ENCODE results near the gene MTFR1L.
A peak's percentile ranks its signal among the peaks of the same experiment; 100 is the strongest.
"Not testable (repeated sequence)": the region's sequence is repeated elsewhere in the genome, so short reads cannot be mapped to it uniquely, and the experiment has no call there.

Gene MTFR1L

DNA sequence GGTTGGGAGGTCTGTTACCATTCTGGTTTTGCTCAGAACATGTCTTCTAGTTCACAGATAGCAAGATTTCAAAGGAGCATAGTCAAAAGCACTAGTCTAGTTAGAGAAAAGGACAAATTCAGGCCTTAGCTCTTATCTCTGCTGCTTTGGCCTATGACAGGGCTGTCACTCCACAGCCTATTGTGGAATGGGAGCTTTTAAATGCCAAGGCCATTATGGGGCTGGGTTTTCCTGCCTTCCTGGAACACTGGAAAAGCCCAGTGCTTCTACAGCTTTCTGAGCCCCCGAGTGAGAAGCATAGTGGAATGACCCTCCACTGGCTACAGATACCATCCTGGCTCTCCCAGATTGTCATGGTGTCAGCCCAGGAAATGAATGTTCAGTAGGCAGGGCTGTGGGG is 9.3 kb downstream of the MTFR1L start:
- DNase-seq: no peak

DNA sequence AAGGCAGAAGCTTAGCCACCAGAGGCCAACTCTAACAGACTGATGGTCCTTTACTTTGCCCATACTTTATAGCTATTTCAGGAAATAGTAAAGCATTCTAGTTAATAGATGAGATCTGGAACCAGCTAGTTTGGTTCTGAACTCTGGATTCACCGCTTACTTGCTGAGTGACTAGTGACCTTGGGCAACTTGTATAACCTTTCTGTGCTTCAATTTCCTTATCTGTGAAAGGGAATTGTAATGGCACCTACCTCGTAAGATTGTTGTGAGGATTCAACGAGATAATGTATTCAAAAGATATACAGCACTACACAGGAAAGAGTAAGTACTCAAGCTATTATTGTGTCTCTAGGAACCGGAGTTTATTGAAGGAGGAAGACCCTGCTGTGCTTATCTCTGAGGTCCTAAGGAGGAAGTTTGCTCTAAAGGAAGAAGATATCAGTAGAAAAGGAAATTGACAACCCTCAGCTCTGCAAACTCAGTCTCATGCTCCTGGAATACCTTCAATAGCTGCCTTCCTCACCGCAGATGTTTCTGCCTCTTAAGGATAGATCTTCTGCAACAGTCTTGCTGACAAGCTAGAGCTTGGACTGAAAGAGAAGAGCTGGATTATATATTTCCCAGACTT is 11.9 kb downstream of the MTFR1L start:
- no peak for DNase-seq

DNA sequence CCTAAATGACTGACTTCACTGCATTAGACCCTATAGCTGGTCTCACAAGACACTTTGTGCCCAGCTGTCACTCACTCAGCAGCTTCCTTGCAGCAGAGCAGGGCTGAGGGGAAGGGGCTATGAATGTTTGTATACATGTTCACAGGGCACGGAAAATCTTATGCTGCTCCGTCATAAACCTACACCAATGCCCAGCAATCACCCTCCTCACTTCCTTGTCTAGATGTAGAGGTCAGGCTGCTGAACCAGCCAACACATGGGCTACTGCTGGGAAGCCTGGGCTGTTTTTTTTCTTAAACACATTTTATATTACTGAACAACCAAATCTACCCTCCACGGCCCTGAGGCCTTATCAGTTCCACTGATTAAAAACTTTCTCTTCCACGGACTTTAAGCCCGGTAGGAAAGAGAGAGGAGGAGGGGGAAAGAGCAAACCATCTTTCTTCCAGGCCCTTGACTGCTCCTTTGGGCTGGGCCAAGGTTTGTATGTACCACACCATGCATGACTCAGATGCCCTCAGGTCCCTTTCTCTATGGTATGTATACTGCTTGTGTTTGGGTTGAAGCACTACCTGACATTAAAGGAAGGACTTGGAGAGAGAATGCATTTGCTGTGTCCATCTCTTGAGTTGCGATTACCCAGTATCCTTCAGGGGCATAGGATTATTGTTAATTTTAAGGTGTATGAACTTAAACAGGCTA is 12.7 kb downstream of the MTFR1L start:
- DNase-seq: no peak

DNA sequence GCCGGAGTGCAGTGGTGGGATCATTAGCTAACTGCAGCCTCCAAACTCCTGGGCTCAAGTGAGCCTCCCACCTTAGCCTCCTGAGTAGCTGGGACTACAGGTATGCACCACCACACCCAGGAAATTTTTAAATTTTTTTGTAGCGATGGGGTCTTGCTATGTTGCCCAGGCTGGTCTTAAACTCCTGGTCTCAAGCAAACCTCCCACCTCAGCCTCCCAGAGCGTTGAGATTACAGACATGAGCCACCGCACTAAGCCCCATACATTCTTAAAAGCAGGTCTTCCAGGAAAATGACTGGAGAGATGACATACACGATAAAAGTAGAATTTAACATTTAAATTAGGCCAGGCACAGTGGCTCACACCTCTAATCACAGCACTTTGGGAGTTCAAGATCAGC is 13.4 kb downstream of the MTFR1L start:
- no peak for DNase-seq

DNA sequence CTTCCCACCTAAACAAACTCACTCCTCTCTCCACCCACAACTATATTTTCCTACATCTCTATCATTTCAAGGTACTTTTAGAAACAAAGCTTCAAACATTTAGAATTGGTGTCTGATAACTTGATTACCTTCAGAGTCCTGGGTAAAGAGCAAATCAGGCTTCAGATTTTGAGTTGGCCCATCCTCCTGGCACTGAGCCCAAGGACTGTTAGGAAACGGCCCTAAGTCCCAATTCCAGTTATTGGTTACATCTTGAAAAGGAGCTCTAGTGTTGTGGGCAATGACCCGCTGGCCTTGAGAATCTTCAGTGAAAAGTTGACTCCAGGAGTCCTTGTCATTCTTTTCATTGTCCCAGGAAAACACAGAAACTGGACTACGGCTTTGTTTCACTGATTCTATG is 15.1 kb downstream of the MTFR1L start:
- no peak for DNase-seq

DNA sequence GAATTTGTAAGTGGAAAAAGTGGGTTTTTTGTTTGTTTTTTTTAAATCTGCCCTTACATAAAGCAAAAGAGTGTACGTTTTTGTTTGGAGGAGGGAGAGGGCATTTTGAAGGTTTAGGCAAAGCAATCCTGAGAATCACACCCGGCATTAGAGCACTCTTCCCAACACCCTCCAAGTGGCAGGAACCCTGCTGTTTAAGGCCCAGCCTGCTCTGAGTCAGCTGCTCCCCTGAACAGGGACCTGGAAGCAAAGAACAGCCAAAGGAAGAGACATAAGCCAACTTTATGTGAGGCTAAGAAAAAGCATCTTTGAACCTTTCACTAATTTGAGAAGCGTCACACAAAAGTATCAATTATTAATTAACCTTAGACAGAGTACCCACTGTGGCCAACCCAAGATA is 16.9 kb downstream of the MTFR1L start:
- DNase-seq: no peak

DNA sequence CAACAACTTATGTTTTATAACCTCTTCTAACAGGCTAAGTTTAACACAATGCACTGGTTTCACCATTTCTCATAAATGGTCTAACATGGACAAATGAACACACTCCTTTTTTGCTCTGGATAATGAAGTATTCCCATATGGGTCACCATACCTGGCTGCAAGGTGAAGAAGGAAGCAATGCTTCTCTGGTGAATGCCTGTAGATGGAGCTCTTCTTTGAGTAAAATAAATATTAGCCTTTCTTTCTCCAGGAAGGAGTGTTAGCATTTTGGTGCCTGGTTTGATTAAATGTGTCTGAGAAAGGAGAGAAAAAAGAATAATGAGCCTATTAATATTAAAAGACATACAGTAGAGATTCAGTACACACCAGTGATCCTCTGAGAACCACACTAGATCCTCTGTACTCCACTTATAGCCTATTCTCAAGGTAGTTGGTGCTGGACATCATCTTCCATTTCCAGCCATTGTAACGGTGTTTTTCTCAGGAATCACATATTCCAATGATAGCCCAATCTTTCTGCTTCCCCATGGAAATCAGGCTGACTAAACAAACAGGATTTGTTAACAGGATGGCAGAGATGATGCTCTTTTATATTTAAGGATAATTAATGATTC is 17.6 kb downstream of the MTFR1L start:
- no peak for DNase-seq

DNA sequence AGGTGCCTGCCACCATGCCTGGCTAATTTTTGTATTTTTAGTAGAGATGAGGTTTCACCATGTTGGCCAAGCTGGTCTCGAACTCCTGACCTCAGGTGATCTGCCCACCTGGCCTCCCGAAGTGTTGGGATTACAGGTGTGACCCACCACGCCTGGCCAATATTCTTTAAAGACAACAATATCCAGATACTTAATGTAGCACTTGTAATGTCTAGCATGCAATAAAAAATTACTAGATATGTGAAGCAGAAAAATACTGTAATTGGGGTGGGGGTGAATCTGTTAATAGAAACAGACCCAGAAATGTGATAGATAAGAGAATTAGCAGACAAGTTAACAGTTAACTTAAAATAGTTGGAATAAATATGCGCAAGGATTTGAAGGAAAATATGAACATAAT is 20.1 kb downstream of the MTFR1L start:
- not testable (repeated sequence) for DNase-seq

DNA sequence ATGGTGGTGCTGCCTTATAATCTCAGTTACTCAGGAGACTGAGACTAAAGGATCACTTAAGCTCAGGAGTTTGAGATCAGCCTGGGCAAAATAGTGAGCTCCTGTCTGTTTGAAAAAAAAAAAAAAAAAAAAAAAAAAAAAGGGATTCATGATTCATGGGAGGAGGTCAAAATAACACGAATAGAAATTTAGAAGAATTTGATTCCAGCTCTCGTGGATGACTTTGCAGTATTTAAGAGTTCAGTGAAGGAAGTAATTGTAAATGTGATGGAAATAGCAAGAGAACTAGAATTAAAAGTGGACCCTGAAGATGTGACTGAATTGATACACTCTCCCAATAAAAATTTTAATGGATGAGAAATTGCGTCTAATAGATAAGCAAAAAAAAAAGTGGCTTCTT is 23.7 kb downstream of the MTFR1L start:
- DNase-seq: no peak

DNA sequence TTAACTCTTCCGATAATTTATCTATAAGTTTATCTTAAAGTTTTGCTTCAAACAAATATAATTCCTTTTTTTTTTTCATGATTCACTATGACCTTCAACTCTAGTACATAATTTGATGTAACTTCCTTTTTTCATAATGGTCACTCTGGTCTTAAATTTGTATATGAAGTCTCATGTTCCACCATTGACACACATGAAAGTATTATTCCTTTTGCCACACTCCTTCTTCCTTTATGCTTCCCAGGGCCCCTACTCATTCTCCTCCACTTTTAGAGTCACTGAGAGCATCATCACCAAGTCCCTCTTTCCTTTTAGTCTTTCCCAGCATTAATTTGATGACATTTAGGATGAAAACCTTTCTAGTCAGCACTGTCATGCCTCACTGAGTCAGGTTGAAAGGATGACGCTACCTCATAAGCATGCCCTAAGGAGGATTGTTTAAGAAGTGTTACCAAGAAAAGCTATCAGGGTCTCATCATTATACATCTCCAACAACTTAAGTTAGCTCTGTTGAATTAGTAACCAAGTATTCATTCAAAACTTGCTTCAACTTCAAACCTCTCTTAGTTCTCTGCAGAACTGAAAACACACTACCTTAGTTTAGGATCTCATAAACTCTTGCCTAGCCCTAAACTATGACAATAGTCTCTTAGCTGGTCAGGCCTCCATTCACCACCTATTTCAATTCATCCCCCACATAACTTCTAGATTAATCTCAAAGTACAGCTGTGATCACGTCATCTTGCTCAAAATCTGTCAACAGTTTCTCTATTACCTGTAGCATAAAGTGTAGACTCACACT is 25.0 kb downstream of the MTFR1L start:
- DNase-seq: no peak

DNA sequence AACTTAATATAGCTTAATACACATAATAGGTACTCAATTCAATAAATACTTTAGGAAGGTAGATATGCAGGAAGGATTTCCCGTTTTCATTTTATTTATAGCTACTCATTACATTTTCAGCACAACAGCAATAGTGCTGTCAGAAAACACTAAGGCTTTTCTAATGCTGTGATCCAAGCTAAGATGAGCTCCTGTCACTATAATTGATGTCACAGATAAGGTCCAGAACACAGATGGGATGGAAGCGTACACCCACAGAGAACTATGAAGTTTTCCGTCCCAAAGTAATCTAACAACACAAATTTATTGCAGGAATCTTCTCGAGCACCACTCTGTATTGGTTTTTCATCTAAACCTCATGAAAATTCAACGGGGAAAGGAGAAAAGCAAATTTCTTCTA is 25.9 kb downstream of the MTFR1L start:
- no peak for DNase-seq

DNA sequence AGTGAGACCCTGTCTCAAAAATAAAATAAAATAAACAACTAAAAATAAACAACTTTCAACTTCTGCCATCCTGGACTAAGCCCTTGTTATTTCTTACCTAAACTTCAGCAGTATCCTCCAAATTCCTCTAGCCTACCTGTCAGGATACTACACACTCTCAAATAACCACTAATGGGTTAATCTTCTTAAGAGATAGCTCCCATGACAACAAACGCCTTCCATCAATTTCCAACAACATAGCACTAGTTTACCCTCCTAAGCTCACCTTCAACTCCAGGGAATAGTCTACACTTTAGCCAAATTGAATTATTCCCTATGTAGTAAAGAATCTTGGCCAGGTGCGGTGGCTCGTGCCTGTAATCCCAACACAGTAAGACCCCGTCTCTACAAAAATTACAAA is 28.2 kb downstream of the MTFR1L start:
- no peak for DNase-seq

DNA sequence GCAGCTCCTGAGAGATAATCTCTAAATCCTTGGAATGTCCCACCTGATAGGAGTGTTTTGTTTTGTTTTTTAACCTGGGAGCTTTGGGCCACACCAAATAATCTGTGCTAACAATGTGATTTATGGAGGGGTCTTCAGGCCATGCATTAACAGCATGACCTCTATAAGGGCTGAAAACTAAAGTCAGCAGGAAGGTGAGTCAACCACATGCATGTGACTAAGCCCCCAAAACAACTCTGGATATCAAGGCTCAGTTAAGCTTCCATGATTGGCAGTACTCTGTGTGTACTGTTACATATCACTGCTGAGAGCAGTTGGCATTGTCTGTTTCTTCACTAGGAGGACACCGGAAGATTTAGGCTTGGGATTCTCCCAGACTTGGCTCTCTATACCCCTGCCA is 28.8 kb downstream of the MTFR1L start:
- DNase-seq: no peak

DNA sequence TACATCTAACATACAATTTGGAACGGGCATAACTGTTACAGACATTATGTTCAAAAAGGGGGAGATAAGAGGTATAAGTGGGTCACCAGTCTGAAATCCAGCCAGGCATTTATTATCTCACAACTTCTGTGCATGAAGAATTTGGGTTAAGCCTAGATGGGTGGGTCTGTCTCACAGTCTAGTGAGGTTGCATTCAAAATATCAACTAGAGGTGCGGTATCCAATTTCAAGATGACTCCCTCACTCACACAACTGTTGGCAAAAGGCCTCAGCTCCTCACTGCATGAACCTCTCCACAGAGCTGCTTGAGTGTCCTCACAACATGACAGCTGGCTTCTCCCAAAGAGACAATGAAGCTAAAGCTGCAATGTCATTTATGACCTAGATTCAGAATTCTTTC is 34.8 kb downstream of the MTFR1L start:
- DNase-seq: no peak

DNA sequence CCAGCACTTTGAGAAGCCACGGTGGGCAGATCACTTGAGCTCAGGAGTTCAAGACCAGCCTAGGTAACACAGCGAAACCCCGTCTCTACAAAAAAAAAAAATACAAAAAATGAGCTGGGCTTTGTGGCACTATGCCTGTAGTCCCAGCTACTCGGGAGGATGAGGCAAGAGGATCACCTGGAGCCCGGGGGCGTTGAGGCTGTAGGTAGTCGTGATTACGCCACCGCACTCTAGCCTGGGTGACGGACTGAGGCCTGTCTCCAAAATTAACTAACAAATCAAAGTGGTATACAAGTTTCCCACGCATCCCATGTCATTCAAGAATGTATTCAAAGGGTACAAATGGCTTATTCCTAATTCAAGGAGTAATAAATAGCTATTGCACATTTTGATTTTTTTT is 37.1 kb downstream of the MTFR1L start:
- DNase-seq: no peak

DNA sequence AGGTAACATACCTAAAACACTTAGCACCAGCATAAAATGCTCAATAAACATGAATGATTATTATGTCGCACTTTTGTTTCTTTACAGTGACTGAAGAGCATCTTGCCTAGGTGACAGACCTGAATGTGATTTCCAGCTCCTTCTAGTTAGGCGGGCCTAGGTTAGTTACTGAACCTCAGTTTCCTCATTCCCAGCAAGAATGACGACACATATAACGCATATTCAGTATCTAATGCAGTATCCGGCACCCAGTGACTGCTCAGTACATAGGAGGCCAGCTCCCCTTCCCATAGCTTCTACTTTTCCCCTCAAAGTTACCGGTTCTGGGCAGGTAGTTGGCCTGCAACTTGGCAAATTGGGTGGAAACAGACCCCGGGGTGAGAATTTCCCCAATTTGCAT is 38.7 kb downstream of the MTFR1L start:
- no peak for DNase-seq

DNA sequence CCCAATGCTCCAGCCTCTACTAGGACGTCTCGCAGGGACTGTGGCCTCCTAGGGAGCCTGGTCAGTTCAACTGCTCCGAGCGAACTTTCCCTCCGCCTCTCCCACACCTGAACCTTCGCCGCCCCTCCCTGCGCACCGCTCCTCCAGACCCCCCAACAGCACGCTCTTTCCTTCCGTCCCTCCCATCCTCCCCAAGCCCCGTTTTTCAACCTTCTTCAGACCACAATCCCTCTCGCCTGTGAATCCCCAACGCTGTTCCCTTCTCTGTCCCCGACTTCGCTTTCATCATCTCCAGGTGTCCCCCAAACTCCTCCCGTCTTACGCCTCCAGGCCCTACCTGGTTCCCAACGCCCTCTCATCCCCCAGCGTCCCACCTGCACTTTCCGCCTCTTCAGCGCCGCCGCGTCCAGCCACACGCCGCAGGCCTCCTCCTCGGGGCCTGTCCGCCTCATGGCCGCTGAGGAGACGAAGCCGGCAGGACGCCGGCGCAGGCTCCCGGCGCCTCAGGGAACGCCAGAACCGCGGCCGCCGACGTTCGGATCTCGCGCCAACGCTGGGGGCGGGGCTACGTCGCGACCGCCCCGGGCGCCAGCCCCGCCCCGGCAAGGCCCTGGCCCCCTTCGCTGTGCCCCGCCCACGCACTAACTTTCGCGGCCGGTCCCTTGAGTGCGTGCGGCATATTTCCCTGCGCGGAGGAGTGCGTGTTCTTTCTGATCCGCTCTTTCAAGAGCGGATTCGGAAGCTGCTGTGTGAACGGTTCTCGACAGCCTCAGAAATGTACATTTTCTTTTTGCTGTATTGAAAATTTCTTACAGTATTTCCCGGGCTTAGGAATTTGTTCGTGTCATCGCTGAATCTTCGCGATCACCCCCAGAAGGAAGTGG is 39.4 kb downstream of the MTFR1L start, which contains the start of gene AUNIP:
Gene AUNIP (minus strand): TSS at position 552 of the 884 bp plus-strand sequence. CDS start 100 bp downstream, at position 452.
- DNase-seq: peak; percentile 91

DNA sequence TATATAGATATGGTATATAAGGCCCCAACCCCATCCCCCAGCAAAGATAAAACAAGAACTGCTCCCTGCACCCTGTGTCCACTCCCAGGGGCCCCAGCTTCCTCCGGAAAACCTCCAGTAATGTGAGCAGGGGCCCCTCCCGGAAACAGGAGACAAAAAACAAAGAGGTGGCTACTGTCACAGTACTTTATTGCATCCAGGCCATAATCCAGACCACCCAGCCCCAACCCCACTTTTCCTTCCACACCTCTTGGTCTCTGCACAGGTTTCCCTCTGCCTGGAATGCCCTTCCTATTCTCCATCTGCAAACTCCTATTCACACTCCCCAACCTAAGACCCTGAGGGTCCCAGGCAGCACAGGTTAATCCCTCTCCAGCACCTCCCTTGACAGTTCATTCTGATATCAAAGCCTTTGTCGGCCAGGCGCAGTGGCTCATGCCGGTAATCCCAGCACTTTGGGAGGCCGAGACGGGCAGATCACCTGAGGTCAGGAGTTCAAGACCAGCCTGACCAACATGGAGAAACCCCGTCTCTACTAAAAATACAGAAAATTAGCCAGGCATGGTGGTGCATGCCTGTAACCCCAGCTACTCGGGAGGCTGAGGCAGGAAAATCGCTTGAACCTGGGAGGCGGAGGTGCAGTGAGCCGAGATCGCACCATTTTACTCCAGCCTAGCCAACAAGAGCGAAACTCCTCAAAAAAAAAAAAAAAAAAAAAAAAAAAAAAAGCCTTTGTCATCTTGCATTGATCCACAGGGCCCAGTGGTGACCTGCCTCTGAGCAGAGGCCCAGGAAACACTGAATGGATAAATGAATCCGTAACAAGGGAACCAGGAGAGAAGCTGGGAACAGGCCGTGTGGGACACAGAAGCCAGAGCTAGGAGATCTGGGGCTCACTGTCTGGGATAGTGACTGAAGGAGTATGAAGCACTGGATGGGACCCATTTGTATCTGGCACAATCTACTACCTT is 41.8 kb downstream of the MTFR1L start:
- no peak for DNase-seq

DNA sequence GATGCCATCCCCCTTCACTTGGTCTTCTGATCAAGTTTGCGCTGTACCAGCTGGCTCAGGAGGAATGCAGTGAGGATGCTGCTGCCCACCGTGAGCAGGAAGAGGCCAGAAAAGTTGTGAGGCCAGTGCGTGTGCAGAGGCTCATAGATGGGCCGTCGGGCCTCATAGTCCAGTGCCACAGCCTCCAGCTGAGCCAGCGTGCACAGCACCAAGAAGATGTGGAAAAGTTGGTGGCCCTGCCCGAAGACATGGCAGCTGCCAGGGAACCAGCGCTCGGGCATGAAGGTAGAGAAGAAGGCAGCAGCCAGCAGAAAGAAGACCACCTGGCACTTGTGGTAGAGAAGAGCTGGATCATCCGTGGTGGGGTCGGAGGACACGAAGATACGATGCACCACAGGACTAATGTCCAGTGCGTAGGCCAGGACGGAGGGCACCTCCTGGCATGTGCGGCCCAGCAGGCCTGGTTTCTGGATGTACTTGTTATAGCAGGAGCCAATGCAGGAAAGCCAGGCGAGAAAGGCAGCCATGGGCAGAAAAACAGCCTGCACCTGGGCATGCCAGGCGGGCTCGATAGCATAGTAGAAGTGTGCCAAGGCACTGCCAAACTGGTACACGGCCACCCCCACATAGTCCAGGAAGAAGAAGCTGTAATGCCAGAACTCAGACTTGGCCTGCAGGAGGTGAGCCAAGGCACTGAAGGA is 43.2 kb downstream of the MTFR1L start:
- no peak for DNase-seq

DNA sequence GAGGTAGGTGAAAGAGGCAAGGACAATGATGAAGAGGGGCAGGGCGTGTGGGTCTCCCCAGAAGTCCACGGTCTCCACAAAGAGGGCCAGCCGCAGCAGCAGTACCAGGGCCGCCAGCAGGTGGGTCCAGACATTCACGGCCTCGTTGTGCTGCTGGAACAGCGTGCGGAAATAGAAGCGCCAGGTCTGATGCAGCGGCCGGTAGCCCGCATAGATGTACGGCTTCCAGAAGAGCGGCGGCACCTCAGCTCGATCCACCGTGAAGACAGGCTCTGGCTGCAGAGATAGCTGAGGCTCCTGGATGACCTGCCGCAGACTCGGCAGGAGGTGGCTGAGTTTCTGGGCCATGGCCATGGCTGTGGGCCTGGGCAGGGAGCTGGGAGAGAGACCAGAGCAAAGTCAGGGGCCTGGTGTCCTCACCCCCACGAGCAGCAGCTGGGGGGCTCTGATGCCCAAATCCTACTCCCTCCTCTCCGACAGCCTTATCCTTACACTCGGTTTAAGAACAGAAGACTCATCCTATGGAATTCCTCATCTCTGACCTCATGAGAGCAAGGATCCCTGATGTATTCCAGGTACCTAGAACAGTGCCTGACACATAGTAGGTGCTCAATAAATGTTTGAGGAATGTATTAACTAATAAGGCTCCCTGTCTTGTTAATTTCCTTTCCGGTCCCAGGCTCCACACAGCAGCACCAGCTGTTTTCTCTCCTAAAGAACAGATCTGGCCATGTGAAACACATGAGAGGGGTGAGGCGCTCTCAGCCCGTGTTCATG is 43.9 kb downstream of the MTFR1L start:
- no peak for DNase-seq

All from T1000 (cell line).